HG03342 (cell line): ENCODE results near the gene ADCY4.
"Not testable (repeated sequence)": the region's sequence is repeated elsewhere in the genome, so short reads cannot be mapped to it uniquely, and the experiment has no call there.

Experiments
- ATAC-seq: cut with Tn5 transposase; IDR thresholded peaks from one replicate; pipeline ENCODE4 v1.9.1; 2021; ENCODE audit warnings: mild to moderate bottlenecking, moderate library complexity; ENCODE audit not compliant: unreplicated experiment

Gene ADCY4

GRCh38 chr14:24334431-24335291 lies at the start of gene ADCY4:
TSS of gene ADCY4 (minus strand) at chr14:24335071. CDS start at chr14:24334652, 419 bp downstream.
- ATAC-seq: no peak

GRCh38 chr14:24384169-24384568 lies 49.3 kb upstream of the ADCY4 start:
- no peak for ATAC-seq

- ATAC-seq: no peak
These were observed 47.1 kb upstream of the ADCY4 start for GRCh38 chr14:24382064-24382371.

GRCh38 chr14:24381363-24382063 lies 46.6 kb upstream of the ADCY4 start:
- ATAC-seq: no peak

- no peak for ATAC-seq
These were observed 45.2 kb upstream of the ADCY4 start for GRCh38 chr14:24379907-24380730.

- no peak for ATAC-seq
These were observed 44.4 kb upstream of the ADCY4 start for GRCh38 chr14:24378981-24379906.

- no peak for ATAC-seq
These were observed 43.5 kb upstream of the ADCY4 start for GRCh38 chr14:24378327-24378726.

GRCh38 chr14:24377657-24378056 lies 42.8 kb upstream of the ADCY4 start:
- ATAC-seq: no peak

- no peak for ATAC-seq
These were observed 42.3 kb upstream of the ADCY4 start for GRCh38 chr14:24377126-24377525.

- no peak for ATAC-seq
These were observed 41.7 kb upstream of the ADCY4 start for GRCh38 chr14:24376448-24377070.

- no peak for ATAC-seq
These were observed 38.0 kb upstream of the ADCY4 start for GRCh38 chr14:24372701-24373416.

GRCh38 chr14:24371605-24372004 lies 36.7 kb upstream of the ADCY4 start:
- not testable (repeated sequence) for ATAC-seq

- ATAC-seq: no peak
These were observed 35.9 kb upstream of the ADCY4 start for GRCh38 chr14:24370748-24371147.

- no peak for ATAC-seq
These were observed 35.2 kb upstream of the ADCY4 start for GRCh38 chr14:24369907-24370687.

- no peak for ATAC-seq
These were observed 34.6 kb upstream of the ADCY4 start for GRCh38 chr14:24369463-24369862.

GRCh38 chr14:24368562-24369252 lies 33.8 kb upstream of the ADCY4 start:
- no peak for ATAC-seq

GRCh38 chr14:24368212-24368561 lies 33.3 kb upstream of the ADCY4 start:
- ATAC-seq: no peak
